Erythroblast (primary cell): ENCODE results near the gene PBX1.
A peak's percentile ranks its signal among the peaks of the same experiment; 100 is the strongest.

Source experiments
- DNase-seq, 2 experiments: peaks; one replicate each; lab custom pipeline; 2025; lab: John Stamatoyannopoulos, UW
- GATA1 ChIP-seq: IDR thresholded peaks from 2 replicates; pipeline ENCODE4 v1.6.1; 2011; ENCODE audit warnings: low read depth, mild to moderate bottlenecking, control low read depth, low read length, moderate library complexity
- POLR2A ChIP-seq: IDR thresholded peaks from 2 replicates; pipeline ENCODE4 v1.6.1; 2011; ENCODE audit warnings: mild to moderate bottlenecking, low read length

Gene PBX1

GRCh38 chr1:164672588-164672987 lies 113.6 kb downstream of the PBX1 start:
- no peak for TF ChIP-seq GATA1
- no peak for TF ChIP-seq POLR2A
- peak in 1 of 2 experiments; percentile 11 for DNase-seq

- TF ChIP-seq POLR2A = no peak
- DNase-seq = peak; percentile 34 to 66
Observed at GRCh38 chr1:164673584-164674214, 114.7 kb downstream of the PBX1 start.

DNA sequence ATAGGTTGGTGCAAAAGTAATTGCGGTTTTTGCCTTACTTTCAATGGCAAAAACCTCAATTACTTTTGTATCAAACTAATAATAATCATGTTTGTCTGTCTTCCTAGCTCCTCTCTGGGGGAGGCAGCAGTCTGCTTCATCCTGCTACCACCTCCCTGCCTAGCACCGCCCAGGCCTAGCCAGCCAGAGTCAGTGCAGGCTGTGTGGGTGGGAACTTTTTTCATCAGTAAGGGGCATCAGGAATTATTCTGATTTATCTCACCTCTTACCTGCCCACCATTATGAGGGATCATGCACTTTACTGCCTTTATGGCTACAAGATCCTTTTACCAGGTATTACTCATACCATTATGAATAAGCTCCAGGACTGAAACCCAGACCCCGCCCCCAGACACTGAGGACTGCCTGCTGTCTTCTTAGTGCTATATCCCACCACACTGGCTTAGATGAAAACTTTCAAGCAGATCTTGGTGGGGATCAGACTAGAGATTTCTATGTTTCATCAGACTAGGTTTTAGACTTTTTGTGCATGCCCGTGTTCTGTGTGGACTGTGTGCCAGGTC lies 116.4 kb downstream of the PBX1 start:
- TF ChIP-seq GATA1 (no peak), POLR2A (no peak)
- DNase-seq = peak in 1 of 2 experiments; percentile 9

DNA sequence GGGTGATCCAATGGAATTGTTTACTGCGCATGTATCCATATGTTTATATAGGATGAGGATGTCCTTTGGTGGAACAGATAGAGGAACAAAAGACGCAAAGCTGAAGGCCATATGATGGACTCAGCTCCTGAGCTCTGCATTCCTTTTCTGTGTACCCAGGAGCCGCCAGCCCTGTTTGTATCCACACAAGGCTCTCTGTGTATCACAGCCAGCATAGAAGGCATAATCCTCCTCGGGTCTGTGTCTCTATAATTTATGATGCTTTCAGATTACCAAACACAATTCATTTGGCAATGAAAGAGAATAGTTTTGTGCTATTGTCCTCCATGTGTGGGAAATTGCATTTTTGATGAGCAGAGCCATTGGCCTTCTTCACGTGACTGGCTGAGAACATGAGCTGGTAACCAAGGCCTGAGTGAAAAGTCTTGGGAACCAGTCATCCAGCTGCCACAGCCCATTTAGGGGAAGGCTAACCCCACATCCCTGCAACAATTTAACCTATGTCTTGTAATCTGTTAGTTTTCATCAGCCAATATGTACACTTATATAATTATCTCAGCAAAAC lies 119.2 kb downstream of the PBX1 start:
- TF ChIP-seq POLR2A = no peak
- no peak for TF ChIP-seq GATA1
- DNase-seq = no peak

GRCh38 chr1:164682570-164682969 lies 123.6 kb downstream of the PBX1 start:
- no peak for TF ChIP-seq GATA1
- TF ChIP-seq POLR2A = no peak
- no peak for DNase-seq

- DNase-seq = no peak
- TF ChIP-seq POLR2A = no peak
- TF ChIP-seq GATA1 = no peak
Observed at GRCh38 chr1:164683235-164683634, 124.3 kb downstream of the PBX1 start.

DNA sequence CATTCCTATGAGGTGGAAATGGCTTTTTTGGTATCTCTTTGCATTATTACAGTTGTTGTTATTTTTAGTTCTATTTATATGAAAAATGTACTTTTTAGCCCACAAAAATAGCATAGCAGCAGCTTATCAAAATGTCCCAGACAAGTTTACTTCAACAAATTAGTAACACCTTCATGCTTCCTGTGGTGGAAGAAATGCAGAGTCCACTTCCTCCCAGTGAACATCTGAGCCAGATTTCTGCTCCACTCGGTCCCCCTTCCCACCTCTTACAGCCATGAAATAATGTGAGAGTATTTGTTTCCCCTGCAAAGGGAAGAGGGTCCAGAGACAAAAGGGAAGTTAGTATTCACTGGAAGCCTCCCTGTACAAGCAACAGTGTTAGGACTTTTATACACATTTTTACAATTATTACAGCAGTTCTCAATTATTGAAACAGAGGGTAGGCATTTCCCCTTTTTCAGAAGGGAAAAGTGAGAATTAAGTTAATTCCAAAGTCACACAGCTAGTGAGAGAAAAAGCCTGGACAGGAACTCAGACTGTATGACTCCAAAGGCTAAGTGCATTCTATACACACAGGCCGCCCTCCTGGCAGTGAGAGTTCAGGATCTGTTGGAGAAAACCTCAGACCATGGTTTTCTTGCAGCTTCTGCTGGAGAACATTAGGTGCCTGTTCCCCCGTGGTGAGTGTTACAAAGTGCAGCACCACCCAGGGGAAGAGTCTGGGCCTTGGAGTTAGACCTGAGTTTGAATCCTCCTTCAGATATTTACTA lies 126.5 kb downstream of the PBX1 start:
- TF ChIP-seq POLR2A (no peak), GATA1 (no peak)
- DNase-seq = no peak

DNA sequence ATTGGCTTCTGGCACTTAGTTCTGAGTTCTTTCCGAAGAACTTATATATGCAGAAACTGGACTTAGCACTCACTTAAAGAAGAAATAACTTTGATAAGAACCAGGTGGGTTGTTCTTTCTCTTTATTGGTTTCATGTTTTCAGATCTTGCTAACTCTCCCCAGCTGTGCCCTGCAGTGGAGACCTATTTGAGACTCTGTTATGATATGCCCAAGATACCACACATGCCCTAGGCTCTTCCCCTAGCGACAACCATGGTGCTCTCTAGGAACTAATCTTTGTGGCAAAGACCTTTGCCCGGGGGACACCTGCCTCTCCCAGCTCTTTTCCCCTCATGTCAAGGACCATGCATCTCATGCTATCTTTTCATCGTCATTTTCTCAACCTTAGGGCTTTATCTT lies 128.8 kb downstream of the PBX1 start:
- TF ChIP-seq POLR2A (no peak), GATA1 (no peak)

GRCh38 chr1:164688791-164689190 lies 129.8 kb downstream of the PBX1 start:
- no peak for DNase-seq
- TF ChIP-seq GATA1 (no peak), POLR2A (no peak)

More for the DNA sequence above, 128.8 kb downstream of the PBX1 start:
- DNase-seq = no peak

DNA sequence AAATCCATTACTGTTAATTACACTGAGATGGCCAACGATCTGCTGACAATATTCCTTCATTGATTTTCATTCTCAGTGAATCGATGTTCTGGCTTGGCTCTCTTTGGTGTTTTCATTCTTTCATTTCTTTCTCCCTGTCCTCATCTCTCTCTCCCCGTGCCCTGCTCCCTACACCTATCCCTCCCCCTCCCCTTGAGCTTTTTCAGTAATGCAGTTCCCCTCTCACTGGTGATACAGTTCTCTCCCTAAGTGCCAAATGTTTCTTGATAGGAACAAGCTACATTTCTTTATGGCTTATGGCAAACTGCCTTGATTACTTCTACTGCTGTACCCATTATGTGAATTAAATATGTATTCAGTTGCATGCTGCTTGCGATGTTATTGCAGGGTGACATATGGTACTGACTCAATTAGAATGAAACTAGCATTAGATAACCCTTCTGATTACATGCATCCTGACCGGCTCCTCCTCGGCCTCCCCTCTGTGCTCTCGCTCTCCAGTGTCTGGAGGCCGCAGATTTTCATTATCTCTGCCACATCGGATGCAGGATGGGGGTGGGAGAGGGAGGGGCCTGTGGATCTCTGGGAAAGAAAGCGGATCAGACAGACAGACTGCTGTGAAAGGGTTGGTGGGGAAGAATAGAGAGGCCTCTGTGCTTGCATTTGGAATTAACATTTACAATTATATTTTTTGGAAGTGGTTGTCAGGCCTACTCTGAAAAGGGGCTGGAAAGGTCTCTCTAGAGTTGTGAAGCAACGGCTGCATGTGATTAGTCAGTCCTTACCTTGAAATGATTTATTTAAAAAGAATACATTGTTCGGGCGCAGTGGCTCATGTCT lies 130.9 kb downstream of the PBX1 start:
- no peak for TF ChIP-seq POLR2A
- TF ChIP-seq GATA1 = no peak
- peak in 1 of 2 experiments; percentile 42 for DNase-seq

DNA sequence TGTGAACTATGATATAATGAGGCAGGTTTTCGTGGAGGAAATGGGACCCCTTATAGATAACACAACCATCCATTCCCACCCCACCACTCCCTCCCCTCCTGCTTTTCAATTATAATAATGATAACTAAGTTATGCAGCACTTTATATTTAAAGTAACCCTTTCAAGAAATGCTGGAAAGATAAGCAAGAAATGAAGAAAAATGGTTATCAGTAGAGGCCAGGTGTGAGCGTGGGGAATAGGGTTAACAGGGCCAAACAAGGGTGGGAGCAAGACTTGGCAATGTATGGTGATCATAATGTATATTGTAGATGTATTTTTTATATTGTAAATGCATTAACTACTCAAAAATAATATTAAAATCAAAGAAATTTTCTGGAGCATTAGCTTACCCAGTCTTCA lies 133.4 kb downstream of the PBX1 start:
- TF ChIP-seq POLR2A = no peak
- TF ChIP-seq GATA1 = no peak
- DNase-seq = peak in 1 of 2 experiments; percentile 15

- TF ChIP-seq GATA1 (no peak), POLR2A (no peak)
- DNase-seq = no peak
Observed at GRCh38 chr1:164693564-164694359, 134.8 kb downstream of the PBX1 start.

GRCh38 chr1:164694505-164694904 lies 135.5 kb downstream of the PBX1 start:
- no peak for DNase-seq
- TF ChIP-seq GATA1 (no peak), POLR2A (no peak)
